Right lobe of liver (tissue), 6 donors: Measurements from ENCODE around the gene NUMB. TPM values are rescaled to one million over a fixed set of nuclear protein-coding genes. Genes with fewer than 3 reads are reported as not detected.

Experiments
- ATAC-seq, 4 donors: fragments of 200-7000 bp; cut with Tn5 transposase; one replicate each; pipeline ENCODE4 v1.9.1; 2020; ENCODE audit warnings: mild to moderate bottlenecking in 4 of 4, moderate library complexity in 4 of 4
- DNase-seq, 3 donors: peaks; one replicate each; pipeline ENCODE4 v3.0.0-alpha.2; 2020
- H3K27ac ChIP-seq, 3 donors: fragments of 200-600 bp; one replicate each; pipeline ENCODE4 v1.8.0; 2022
- H3K27me3 ChIP-seq, 2 donors: fragments of 200-600 bp; one replicate each; pipeline ENCODE4 v1.8.0; 2022
- H3K36me3 ChIP-seq, 4 donors: fragments of 200-600 bp; sonication (generic) in 1 of 4; one replicate each; pipeline versions ENCODE4 v1.5.1 to v1.8.0; 2017 to 2022; ENCODE audit warnings: control low read depth in 1 of 4
- H3K4me1 ChIP-seq, 4 donors: fragments of 200-600 bp; sonication (generic) in 1 of 4; one replicate each; pipeline versions ENCODE4 v1.5.1 to v1.8.0; 2017 to 2022; ENCODE audit warnings: control low read depth in 1 of 4
- H3K4me3 ChIP-seq, 3 donors: fragments of 200-600 bp; one replicate each; pipeline ENCODE4 v1.8.0; 2022
- H3K9me3 ChIP-seq, 4 donors: fragments of 200-600 bp; sonication (generic) in 1 of 4; one replicate each; pipeline versions ENCODE4 v1.5.1 to v1.8.0; 2017 to 2022; ENCODE audit warnings: control low read depth in 1 of 4
- CTCF ChIP-seq, 4 donors: fragments of 200-600 bp in 3 of 4; fragments of 450-650 bp in 1 of 4; IDR thresholded peaks; one replicate each; pipeline versions ENCODE4 v1.5.1 to v1.8.0; 2016 to 2022; ENCODE audit warnings: antibody characterized with exemption in 4 of 4, mild to moderate bottlenecking in 2 of 4
- POLR2A ChIP-seq: fragments of 450-650 bp; IDR thresholded peaks from one replicate; pipeline ENCODE4 v1.6.1; 2017; ENCODE audit warnings: antibody characterized with exemption, mild to moderate bottlenecking
- WGBS: methylation state at CpG from one replicate; pipeline ENCODE4 v1.1.6; 2018; ENCODE audit warnings: low coverage, low lambda C conversion rate; ENCODE audit not compliant: insufficient coverage; ENCODE audit errors: missing lambda C conversion rate; 5-methylcytosine and 5-hydroxymethylcytosine counted together
- intact Hi-C, 2 donors: fragments of 100-400 bp; cut with DNase I; formaldehyde crosslinking; loops; one replicate each; pipeline versions ENCODE4 v1.11.2 to v1.14.1; 2022
- total RNA-seq, 6 experiments: library from RNA; depleted of rRNA in 2 of 6; stranded (reverse); fragments of >200 nt in 2 of 6; fragmentation: NEBNext Ultra II Directional in 3 of 6; extraction: Animal tissue kit (Norgen Biotek cat#: 25700) in 3 of 6; gene quantifications; one replicate each; pipeline versions ENCODE4 v1.1.0 to v1.2.4, GENCODE V29; 2016 to 2023
- donor health status: DM: no; HTN: yes; CAD: no.
- donor health status: DM: no; HTN: no; CAD: no.
- donor health status: DM: no; HTN: no; CAD: no.
- donor health status: DM: no; HTN: yes; CAD: no.
- donor health status: DM: no; HTN: yes; CAD: no.

NUMB gene
- total RNA-seq, 6 experiments from 2014 or later = 28.3 to 48.4 (median 43.7) TPM

- Histone ChIP-seq H3K4me1 (no peaks in the 10 kb centered on the region), H3K9me3 (no peaks in the 10 kb centered on the region), H3K4me3 (no peak overlapping the region), H3K27me3 (no peaks in the 10 kb centered on the region), H3K27ac (no peak overlapping the region), H3K36me3 (no peaks in the 10 kb centered on the region)
- intact Hi-C loops = no loop called here
- ATAC-seq (no peak), DNase-seq (no peak)
- 53% methylated on average over 5 of the region's 9 CpGs for WGBS
- no peak for TF ChIP-seq CTCF (IDR thresholded peaks at IDR 0.05)
- TF ChIP-seq POLR2A = no peak
Measured at GRCh38 chr14:73248108-73248868, 210.1 kb downstream of the NUMB start.

GRCh38 chr14:73246387-73247150 is 211.8 kb downstream of the NUMB start:
- no peak for ATAC-seq
- intact Hi-C loops = no loop called here
- Histone ChIP-seq H3K4me1 (no peaks in the 10 kb centered on the region), H3K27me3 (no peaks in the 10 kb centered on the region), H3K27ac (no peak overlapping the region), H3K4me3 (peak overlapping the region in 2 of 3 donors; percentile 31 to 49), H3K9me3 (no peaks in the 10 kb centered on the region), H3K36me3 (no peaks in the 10 kb centered on the region)
- 57% methylated on average over 15 of the region's 18 CpGs for WGBS
- DNase-seq = no peak
- TF ChIP-seq CTCF (IDR thresholded peaks at IDR 0.05) (no peak), POLR2A (no peak)

- Histone ChIP-seq H3K27me3 (no peaks in the 10 kb centered on the region), H3K4me3 (peak overlapping the region; percentile 29 to 49 (median 31)), H3K27ac (no peak overlapping the region), H3K4me1 (no peaks in the 10 kb centered on the region), H3K36me3 (no peaks in the 10 kb centered on the region), H3K9me3 (no peaks in the 10 kb centered on the region)
- no peak for TF ChIP-seq POLR2A
- no peak for TF ChIP-seq CTCF (IDR thresholded peaks at IDR 0.05)
- 5% methylated on average over 10 of the region's 64 CpGs for WGBS
- intact Hi-C loops = no loop called here
- DNase-seq (peak; percentile 51 to 72 (median 69)), ATAC-seq (peak; percentile 77 to 89 (median 84))
Measured at GRCh38 chr14:73245480-73246325, 212.6 kb downstream of the NUMB start.

GRCh38 chr14:73244541-73245290 is 213.6 kb downstream of the NUMB start:
- Histone ChIP-seq H3K4me1 (peaks cover 0 to 2% (median 0%) of the 10 kb centered on the region in 4 donors), H3K4me3 (no peak overlapping the region), H3K36me3 (no peaks in the 10 kb centered on the region), H3K9me3 (no peaks in the 10 kb centered on the region), H3K27ac (no peak overlapping the region), H3K27me3 (peaks cover 0 to 3% of the 10 kb centered on the region in 2 donors)
- DNase-seq = peak in 1 of 3 donors; percentile 15
- ATAC-seq = no peak
- no peak for TF ChIP-seq CTCF (IDR thresholded peaks at IDR 0.05)
- TF ChIP-seq POLR2A = no peak
- intact Hi-C loops = no loop called here
- WGBS = 90% methylated on average over 7 of the region's 14 CpGs
